Caco-2 (cell line): Measurements from ENCODE around the gene MDFIC. TPM values are rescaled to one million over a fixed set of nuclear protein-coding genes. Genes with fewer than 3 reads are reported as not detected.

Experiments
- BruUV-seq: library from RNA; stranded (reverse); fragments of 400-500 nt; replicated peaks from 2 replicates; lab custom pipeline; 2021; lab: Mats Ljungman, UMichigan
- CTCF ChIA-PET: fragments of 300-600 bp; sonication (Branson Sonifier 250); formaldehyde crosslinking; loops from one replicate; lab custom pipeline; 2022; ENCODE audit warnings: antibody characterized with exemption; lab: Charles Lee
- POLR2A ChIA-PET: fragments of 300-600 bp; sonication (Branson Sonifier 250); formaldehyde crosslinking; loops from one replicate; lab custom pipeline; 2022; ENCODE audit warnings: antibody characterized with exemption; lab: Charles Lee
- DNase-seq, 2 experiments: peaks; one replicate each; pipeline versions ENCODE4 v3.0.0 to v3.0.0-alpha.2; 2020 to 2022
- H3K27me3 ChIP-seq: replicated peaks from 2 replicates; pipeline ENCODE4 v1.6.0; 2011; ENCODE audit warnings: low read length; ENCODE audit not compliant: control insufficient read depth, insufficient read depth
- H3K36me3 ChIP-seq: 2 replicates; pipeline ENCODE4 v1.5.1; 2011; ENCODE audit warnings: low read length; ENCODE audit not compliant: control insufficient read depth, insufficient read depth
- H3K4me1 ChIP-seq: fragments of 250-450 bp; sonication (Bioruptor Pico); 2 replicates; pipeline ENCODE4 v1.5.1; 2020; ENCODE audit warnings: mild to moderate bottlenecking
- H3K4me3 ChIP-seq: 2 replicates; pipeline ENCODE4 v1.5.1; 2011; ENCODE audit warnings: low read depth, mild to moderate bottlenecking, control low read depth, low read length
- H3K9me3 ChIP-seq: fragments of 250-450 bp; sonication (Bioruptor Pico); 2 replicates; pipeline ENCODE4 v1.5.1; 2020; ENCODE audit warnings: mild to moderate bottlenecking, moderate library complexity
- H3K27ac Mint-ChIP-seq: one replicate; pipeline ENCODE4 v1.8.0; 2022; ENCODE audit warnings: mixed read lengths; ENCODE audit not compliant: unreplicated experiment
- H3K27me3 Mint-ChIP-seq: one replicate; pipeline ENCODE4 v1.8.0; 2022; ENCODE audit warnings: mixed read lengths; ENCODE audit not compliant: insufficient read depth, unreplicated experiment
- H3K36me3 Mint-ChIP-seq: one replicate; pipeline ENCODE4 v1.8.0; 2022; ENCODE audit warnings: mild to moderate bottlenecking, mixed read lengths; ENCODE audit not compliant: insufficient read depth, unreplicated experiment
- H3K4me1 Mint-ChIP-seq: one replicate; pipeline ENCODE4 v1.8.0; 2022; ENCODE audit warnings: low read depth, mixed read lengths; ENCODE audit not compliant: unreplicated experiment
- H3K4me3 Mint-ChIP-seq: one replicate; pipeline ENCODE4 v1.8.0; 2022; ENCODE audit warnings: mild to moderate bottlenecking, moderate library complexity, mixed read lengths; ENCODE audit not compliant: unreplicated experiment
- H3K9me3 Mint-ChIP-seq: one replicate; pipeline ENCODE4 v1.8.0; 2022; ENCODE audit warnings: mixed read lengths; ENCODE audit not compliant: unreplicated experiment
- intact Hi-C: fragments of 100-400 bp; cut with micrococcal nuclease; formaldehyde crosslinking; loops from one replicate; pipeline ENCODE4 v1.10.0; 2022; ENCODE audit not compliant: unreplicated experiment
- total RNA-seq: library from RNA; stranded (reverse); gene quantifications from 2 replicates; pipeline ENCODE4 v1.2.3, GENCODE V29; 2022
- TF ChIP-seq, protein P1 (sequence below), 2 experiments: fragments of 200-600 bp in 1 of 2; IDR thresholded peaks; 1 replicate in 1 of 2; 2 replicates in 1 of 2; pipeline versions ENCODE4 v1.5.1 to v1.8.0; 2011 to 2022; ENCODE audit warnings: antibody characterized with exemption in 1 of 2, control low read depth in 1 of 2, inconsistent platforms in 1 of 2, low read depth in 1 of 2, low read length in 1 of 2, mild to moderate bottlenecking in 1 of 2, moderate library complexity in 1 of 2; ENCODE audit not compliant: insufficient read depth in 1 of 2, severe bottlenecking in 1 of 2, unreplicated experiment in 1 of 2

Gene MDFIC
- total RNA-seq, 1 experiment from 2014 or later: 2.7 TPM

DNA sequence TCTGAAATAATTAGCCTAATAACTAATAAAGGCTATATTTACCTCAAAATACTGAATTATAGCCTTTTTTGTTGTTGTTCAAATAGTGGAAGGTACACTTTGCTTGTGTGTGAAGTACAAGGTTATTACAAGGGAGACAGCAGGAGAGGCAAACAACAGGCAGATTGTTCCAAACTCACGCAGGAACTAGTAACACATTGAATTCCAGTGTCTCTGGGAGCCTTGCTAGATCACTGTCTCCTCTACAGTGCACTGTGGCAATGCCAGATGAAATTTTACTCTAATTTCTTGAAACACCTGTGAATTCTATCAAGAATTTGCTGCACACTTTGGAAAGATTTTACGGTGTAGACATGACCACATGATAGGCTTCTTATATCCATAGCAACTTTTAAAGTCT is 112.6 kb downstream of the MDFIC start:
- Histone ChIP-seq H3K9me3 (no peaks in the 10 kb centered on the region; the same call in 1 of the 2 replicates), H3K36me3 (no peaks in the 10 kb centered on the region), H3K27me3 (no peaks in the 10 kb centered on the region), H3K4me3 (no peak overlapping the region), H3K4me1 (no peaks in the 10 kb centered on the region)
- Mint-ChIP-seq H3K9me3 (no peaks in the 10 kb centered on the region), H3K4me1 (no peaks in the 10 kb centered on the region), H3K4me3 (no peak overlapping the region), H3K27ac (no peak overlapping the region), H3K36me3 (no peaks in the 10 kb centered on the region), H3K27me3 (peaks cover 5% of the 10 kb centered on the region)
- CTCF ChIA-PET: no interaction called here
- BruUV-seq: no TSS peak
- TF ChIP-seq, protein P1, sequence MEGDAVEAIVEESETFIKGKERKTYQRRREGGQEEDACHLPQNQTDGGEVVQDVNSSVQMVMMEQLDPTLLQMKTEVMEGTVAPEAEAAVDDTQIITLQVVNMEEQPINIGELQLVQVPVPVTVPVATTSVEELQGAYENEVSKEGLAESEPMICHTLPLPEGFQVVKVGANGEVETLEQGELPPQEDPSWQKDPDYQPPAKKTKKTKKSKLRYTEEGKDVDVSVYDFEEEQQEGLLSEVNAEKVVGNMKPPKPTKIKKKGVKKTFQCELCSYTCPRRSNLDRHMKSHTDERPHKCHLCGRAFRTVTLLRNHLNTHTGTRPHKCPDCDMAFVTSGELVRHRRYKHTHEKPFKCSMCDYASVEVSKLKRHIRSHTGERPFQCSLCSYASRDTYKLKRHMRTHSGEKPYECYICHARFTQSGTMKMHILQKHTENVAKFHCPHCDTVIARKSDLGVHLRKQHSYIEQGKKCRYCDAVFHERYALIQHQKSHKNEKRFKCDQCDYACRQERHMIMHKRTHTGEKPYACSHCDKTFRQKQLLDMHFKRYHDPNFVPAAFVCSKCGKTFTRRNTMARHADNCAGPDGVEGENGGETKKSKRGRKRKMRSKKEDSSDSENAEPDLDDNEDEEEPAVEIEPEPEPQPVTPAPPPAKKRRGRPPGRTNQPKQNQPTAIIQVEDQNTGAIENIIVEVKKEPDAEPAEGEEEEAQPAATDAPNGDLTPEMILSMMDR (IDR thresholded peaks at IDR 0.05; ENCODE audit: insufficient read depth in 1 of 2, low read depth in 1 of 2, low read length in 1 of 2, severe bottlenecking in 1 of 2, unreplicated experiment in 1 of 2): no peak
- DNase-seq: no peak
- POLR2A ChIA-PET: no interaction called here
- intact Hi-C loops: no loop called here

DNA sequence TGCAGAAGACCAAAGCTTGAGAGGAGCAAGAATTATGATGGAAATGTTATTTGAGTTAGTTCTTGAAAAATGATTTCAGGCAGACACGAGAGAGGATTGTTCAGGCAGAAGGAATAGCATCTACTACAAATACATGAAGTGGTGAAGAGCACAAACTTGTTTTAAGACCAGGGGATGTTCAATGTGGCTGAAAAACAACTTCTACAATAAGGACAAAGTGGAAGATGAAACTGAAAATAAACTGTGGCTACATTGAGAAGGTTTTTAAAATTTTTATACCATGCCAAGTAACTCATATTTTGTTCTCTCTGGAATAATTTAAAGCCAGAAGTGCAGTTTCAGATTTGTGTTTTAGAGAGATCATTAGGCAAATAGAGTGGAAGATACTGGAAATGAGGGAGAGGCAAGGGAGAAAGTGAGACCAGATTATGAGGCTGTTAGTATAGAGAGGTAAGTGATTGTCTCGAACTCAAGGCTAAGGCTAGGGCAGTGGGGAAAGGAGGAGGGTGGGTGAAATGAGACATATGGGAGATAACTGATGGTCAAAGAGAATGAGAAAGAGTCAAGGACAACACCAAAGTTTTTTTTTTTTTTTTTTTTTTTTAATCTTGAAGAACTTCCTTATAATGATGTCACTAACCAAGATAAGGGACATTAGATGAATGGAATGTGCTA is 115.4 kb downstream of the MDFIC start:
- intact Hi-C loops: no loop called here
- Histone ChIP-seq H3K27me3 (no peaks in the 10 kb centered on the region), H3K4me3 (no peak overlapping the region), H3K36me3 (no peaks in the 10 kb centered on the region), H3K9me3 (no peaks in the 10 kb centered on the region), H3K4me1 (no peaks in the 10 kb centered on the region)
- Mint-ChIP-seq H3K4me3 (no peak overlapping the region), H3K27me3 (peaks cover 5% of the 10 kb centered on the region), H3K36me3 (no peaks in the 10 kb centered on the region), H3K27ac (no peak overlapping the region), H3K9me3 (no peaks in the 10 kb centered on the region), H3K4me1 (no peaks in the 10 kb centered on the region)
- POLR2A ChIA-PET: no interaction called here
- TF ChIP-seq, protein P1 (IDR thresholded peaks at IDR 0.05; ENCODE audit: insufficient read depth in 1 of 2, low read depth in 1 of 2, low read length in 1 of 2, severe bottlenecking in 1 of 2, unreplicated experiment in 1 of 2): no peak
- no TSS peak for BruUV-seq
- CTCF ChIA-PET: no interaction called here
- no peak for DNase-seq

DNA sequence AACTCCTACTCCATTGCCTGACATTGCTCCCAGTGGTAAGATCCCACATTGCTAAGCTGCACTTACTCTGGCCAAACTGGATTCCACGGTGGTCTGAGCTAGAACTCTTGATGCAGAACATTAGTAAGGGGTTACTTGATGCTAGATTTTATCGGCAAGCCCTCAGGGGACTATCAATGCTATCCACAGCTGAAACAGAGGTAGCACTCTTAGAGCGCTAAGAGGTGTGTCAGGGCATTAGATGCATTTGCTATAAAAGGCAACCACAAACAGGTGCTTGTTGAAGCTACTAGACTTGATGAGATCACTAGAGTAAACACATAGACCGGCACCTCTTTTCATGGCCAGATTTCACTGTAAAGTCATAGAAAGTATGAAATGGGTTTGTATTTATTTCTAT is 116.3 kb downstream of the MDFIC start:
- Mint-ChIP-seq H3K27ac (no peak overlapping the region), H3K36me3 (no peaks in the 10 kb centered on the region), H3K27me3 (peaks cover 5% of the 10 kb centered on the region), H3K4me1 (no peaks in the 10 kb centered on the region), H3K9me3 (no peaks in the 10 kb centered on the region), H3K4me3 (no peak overlapping the region)
- Histone ChIP-seq H3K36me3 (no peaks in the 10 kb centered on the region), H3K4me3 (no peak overlapping the region), H3K27me3 (no peaks in the 10 kb centered on the region), H3K4me1 (no peaks in the 10 kb centered on the region), H3K9me3 (no peaks in the 10 kb centered on the region)
- no TSS peak for BruUV-seq
- DNase-seq: no peak
- POLR2A ChIA-PET: no interaction called here
- intact Hi-C loops: no loop called here
- CTCF ChIA-PET: no interaction called here
- TF ChIP-seq, protein P1 (IDR thresholded peaks at IDR 0.05; ENCODE audit: insufficient read depth in 1 of 2, low read depth in 1 of 2, low read length in 1 of 2, severe bottlenecking in 1 of 2, unreplicated experiment in 1 of 2): no peak
